GM12878 (cell line): Measurements from ENCODE around the gene MAP3K5.

Experiments
- DPF2 ChIP-seq: fragments of 450-650 bp; IDR thresholded peaks from 2 replicates; pipeline ENCODE4 v1.6.1; 2017; ENCODE audit warnings: mild to moderate bottlenecking
- EZH2 ChIP-seq: IDR thresholded peaks from 2 replicates; pipeline ENCODE4 v1.6.1; 2012; ENCODE audit warnings: low read depth, mild to moderate bottlenecking, control low read depth, inconsistent platforms, low read length, borderline replicate concordance; ENCODE audit not compliant: control insufficient read depth
- HDAC2 ChIP-seq: fragments of 200-600 bp; sonication (generic); IDR thresholded peaks from 2 replicates; pipeline ENCODE4 v1.6.1; 2017
- RBBP5 ChIP-seq: fragments of 200-600 bp; sonication (generic); conservative IDR thresholded peaks from 2 replicates; pipeline ENCODE4 v1.6.1; 2016
- SIX5 ChIP-seq: IDR thresholded peaks from 2 replicates; pipeline ENCODE4 v1.6.1; 2011; ENCODE audit warnings: mild to moderate bottlenecking, low read depth, low read length, moderate library complexity; ENCODE audit not compliant: severe bottlenecking

- no peak for TF ChIP-seq HDAC2
- TF ChIP-seq EZH2, result no peak
- no peak for TF ChIP-seq DPF2
- no peak for TF ChIP-seq RBBP5
- TF ChIP-seq SIX5, result no peak
Observed at GRCh38 chr6:136604928-136605510, 187.3 kb downstream of the MAP3K5 start.
